Natural killer cell (primary cell): ENCODE data around the gene RNF121. TPM values are rescaled to one million over a fixed set of nuclear protein-coding genes. Genes with fewer than 3 reads are reported as not detected.

Experiments used
- ATAC-seq, 3 donors: fragments of 150-1000 bp in 2 of 3; fragments of 200-7000 bp in 1 of 3; cut with Tn5 transposase; 1 replicate in 1 of 3; 2 replicates in 2 of 3; pipeline ENCODE4 v1.10.0; 2021; ENCODE audit warnings: mild to moderate bottlenecking in 2 of 3, moderate library complexity in 2 of 3
- DNase-seq, 2 donors: peaks; one replicate each; pipeline versions ENCODE4 v3.0.0 to v3.0.0-alpha.2; 2013 to 2021; ENCODE audit warnings: mixed read lengths in 1 of 2
- H3K27ac ChIP-seq: one replicate; pipeline ENCODE4 v1.5.1; 2013; ENCODE audit warnings: mild to moderate bottlenecking, low read length
- H3K27me3 ChIP-seq: one replicate; pipeline ENCODE4 v1.6.1; 2013; ENCODE audit warnings: low read length; ENCODE audit not compliant: control insufficient read depth, insufficient read depth
- H3K36me3 ChIP-seq: one replicate; pipeline ENCODE4 v1.6.1; 2013; ENCODE audit warnings: low read length; ENCODE audit not compliant: control insufficient read depth, insufficient read depth
- H3K4me1 ChIP-seq: one replicate; pipeline ENCODE4 v1.6.1; 2013; ENCODE audit warnings: low read length; ENCODE audit not compliant: control insufficient read depth, insufficient read depth
- H3K4me3 ChIP-seq: one replicate; pipeline ENCODE4 v1.5.1; 2013; ENCODE audit warnings: low read length
- H3K9me3 ChIP-seq: one replicate; pipeline ENCODE4 v1.6.1; 2013; ENCODE audit warnings: low read length; ENCODE audit not compliant: control insufficient read depth, insufficient read depth
- H3K27ac Mint-ChIP-seq, 2 donors: one replicate each; pipeline ENCODE4 v1.8.0; 2022; ENCODE audit warnings: mild to moderate bottlenecking in 2 of 2, mixed read lengths in 2 of 2, moderate library complexity in 1 of 2
- H3K27me3 Mint-ChIP-seq, 2 donors: one replicate each; pipeline ENCODE4 v1.8.0; 2022; ENCODE audit warnings: low read depth in 2 of 2, mixed read lengths in 2 of 2
- H3K36me3 Mint-ChIP-seq: one replicate; pipeline ENCODE4 v1.8.0; 2022; ENCODE audit warnings: mixed read lengths
- H3K4me1 Mint-ChIP-seq, 2 donors: one replicate each; pipeline ENCODE4 v1.8.0; 2022; ENCODE audit warnings: mixed read lengths in 2 of 2
- H3K4me3 Mint-ChIP-seq: one replicate; pipeline ENCODE4 v1.8.0; 2022; ENCODE audit warnings: mild to moderate bottlenecking, moderate library complexity, mixed read lengths
- H3K9me3 Mint-ChIP-seq, 2 donors: one replicate each; pipeline ENCODE4 v1.8.0; 2022; ENCODE audit warnings: mixed read lengths in 2 of 2
- CTCF ChIP-seq: fragments of 200-600 bp; IDR thresholded peaks from one replicate; pipeline ENCODE4 v1.8.0; 2022; ENCODE audit warnings: antibody characterized with exemption
- WGBS: methylation state at CpG from one replicate; pipeline ENCODE4 v1.1.7; 2013; ENCODE audit warnings: missing lambda C conversion rate; ENCODE audit not compliant: insufficient coverage; 5-methylcytosine and 5-hydroxymethylcytosine counted together
- intact Hi-C: fragments of 100-400 bp; cut with micrococcal nuclease; formaldehyde crosslinking; loops from one replicate; pipeline ENCODE4 v1.14.2; 2022
- total RNA-seq, 4 donors: library from RNA; stranded (reverse); fragments of 120-200 nt in 1 of 4; gene quantifications; one replicate each; pipeline versions ENCODE4 v1.2.3 to v1.2.4, GENCODE V29; 2013 to 2022

Gene RNF121
- total RNA-seq, 3 donors from 2014 or later (not counting 1 experiment from before 2014, with no cell fraction given) = 22.7 to 28.2 (median 22.9) TPM

- 100% methylated on average over 1 of the region's 2 CpGs for WGBS
- no peak overlapping the region for H3K4me3 ChIP-seq
- Mint-ChIP-seq H3K4me1 (peaks cover 12 to 29% of the 10 kb centered on the region in 2 donors), H3K27me3 (no peaks in the 10 kb centered on the region), H3K9me3 (no peaks in the 10 kb centered on the region), H3K36me3 (no peaks in the 10 kb centered on the region), H3K27ac (no peak overlapping the region), H3K4me3 (no peak overlapping the region)
- no peaks in the 10 kb centered on the region for H3K36me3 ChIP-seq
- H3K27me3 ChIP-seq = no peaks in the 10 kb centered on the region
- no peak overlapping the region for H3K27ac ChIP-seq
- no peaks in the 10 kb centered on the region for H3K4me1 ChIP-seq
- TF ChIP-seq CTCF = no peak
- ATAC-seq (no peak), DNase-seq (no peak)
- intact Hi-C loops = no loop called here
- no peaks in the 10 kb centered on the region for H3K9me3 ChIP-seq
These were observed 17.3 kb downstream of the RNF121 start for GRCh38 chr11:71946144-71946571.

- intact Hi-C loops = no loop called here
- H3K27ac ChIP-seq = no peak overlapping the region
- no peak overlapping the region for H3K27ac Mint-ChIP-seq
- TF ChIP-seq CTCF = no peak
- WGBS = 95% methylated on average over 3 of the region's 3 CpGs
- no peaks in the 10 kb centered on the region for H3K27me3 ChIP-seq
- no peaks in the 10 kb centered on the region for H3K9me3 ChIP-seq
- H3K36me3 ChIP-seq = no peaks in the 10 kb centered on the region
- no peak for ATAC-seq
- no peaks in the 10 kb centered on the region for H3K36me3 Mint-ChIP-seq
- DNase-seq = no peak
- H3K4me3 ChIP-seq = no peak overlapping the region
- H3K4me1 Mint-ChIP-seq = peaks cover 12 to 29% of the 10 kb centered on the region in 2 donors
- no peak overlapping the region for H3K4me3 Mint-ChIP-seq
- no peaks in the 10 kb centered on the region for H3K4me1 ChIP-seq
- H3K9me3 Mint-ChIP-seq = no peaks in the 10 kb centered on the region
- H3K27me3 Mint-ChIP-seq = no peaks in the 10 kb centered on the region
These were observed 18.7 kb downstream of the RNF121 start for GRCh38 chr11:71947498-71947897.

GRCh38 chr11:71948314-71949027 is 19.6 kb downstream of the RNF121 start:
- Histone ChIP-seq H3K9me3 (no peaks in the 10 kb centered on the region), H3K4me3 (no peak overlapping the region), H3K36me3 (no peaks in the 10 kb centered on the region), H3K27ac (no peak overlapping the region), H3K27me3 (no peaks in the 10 kb centered on the region), H3K4me1 (no peaks in the 10 kb centered on the region)
- 92% methylated on average over 6 of the region's 7 CpGs for WGBS
- Mint-ChIP-seq H3K4me3 (no peak overlapping the region), H3K9me3 (no peaks in the 10 kb centered on the region), H3K27ac (no peak overlapping the region), H3K4me1 (peaks cover 12 to 32% of the 10 kb centered on the region in 2 donors), H3K27me3 (no peaks in the 10 kb centered on the region), H3K36me3 (no peaks in the 10 kb centered on the region)
- ATAC-seq (no peak), DNase-seq (no peak)
- TF ChIP-seq CTCF = no peak
- intact Hi-C loops = no loop called here

GRCh38 chr11:71949034-71949433 is 20.2 kb downstream of the RNF121 start:
- DNase-seq (no peak), ATAC-seq (no peak)
- Mint-ChIP-seq H3K27me3 (no peaks in the 10 kb centered on the region), H3K4me3 (no peak overlapping the region), H3K27ac (no peak overlapping the region), H3K9me3 (no peaks in the 10 kb centered on the region), H3K4me1 (peaks cover 14 to 32% of the 10 kb centered on the region in 2 donors), H3K36me3 (no peaks in the 10 kb centered on the region)
- TF ChIP-seq CTCF = no peak
- 91% methylated on average over 6 of the region's 6 CpGs for WGBS
- intact Hi-C loops = no loop called here
- no peak overlapping the region for H3K27ac ChIP-seq
- H3K4me3 ChIP-seq = no peak overlapping the region
- H3K9me3 ChIP-seq = no peaks in the 10 kb centered on the region
- H3K36me3 ChIP-seq = no peaks in the 10 kb centered on the region
- no peaks in the 10 kb centered on the region for H3K27me3 ChIP-seq
- H3K4me1 ChIP-seq = no peaks in the 10 kb centered on the region
